MV-4-11 (cell line): ENCODE measurements around the gene PDE4C.

ENCODE experiments used
- DNase-seq: peaks from one replicate; lab custom pipeline; 2025; lab: John Stamatoyannopoulos, UW

The PDE4C gene

DNA sequence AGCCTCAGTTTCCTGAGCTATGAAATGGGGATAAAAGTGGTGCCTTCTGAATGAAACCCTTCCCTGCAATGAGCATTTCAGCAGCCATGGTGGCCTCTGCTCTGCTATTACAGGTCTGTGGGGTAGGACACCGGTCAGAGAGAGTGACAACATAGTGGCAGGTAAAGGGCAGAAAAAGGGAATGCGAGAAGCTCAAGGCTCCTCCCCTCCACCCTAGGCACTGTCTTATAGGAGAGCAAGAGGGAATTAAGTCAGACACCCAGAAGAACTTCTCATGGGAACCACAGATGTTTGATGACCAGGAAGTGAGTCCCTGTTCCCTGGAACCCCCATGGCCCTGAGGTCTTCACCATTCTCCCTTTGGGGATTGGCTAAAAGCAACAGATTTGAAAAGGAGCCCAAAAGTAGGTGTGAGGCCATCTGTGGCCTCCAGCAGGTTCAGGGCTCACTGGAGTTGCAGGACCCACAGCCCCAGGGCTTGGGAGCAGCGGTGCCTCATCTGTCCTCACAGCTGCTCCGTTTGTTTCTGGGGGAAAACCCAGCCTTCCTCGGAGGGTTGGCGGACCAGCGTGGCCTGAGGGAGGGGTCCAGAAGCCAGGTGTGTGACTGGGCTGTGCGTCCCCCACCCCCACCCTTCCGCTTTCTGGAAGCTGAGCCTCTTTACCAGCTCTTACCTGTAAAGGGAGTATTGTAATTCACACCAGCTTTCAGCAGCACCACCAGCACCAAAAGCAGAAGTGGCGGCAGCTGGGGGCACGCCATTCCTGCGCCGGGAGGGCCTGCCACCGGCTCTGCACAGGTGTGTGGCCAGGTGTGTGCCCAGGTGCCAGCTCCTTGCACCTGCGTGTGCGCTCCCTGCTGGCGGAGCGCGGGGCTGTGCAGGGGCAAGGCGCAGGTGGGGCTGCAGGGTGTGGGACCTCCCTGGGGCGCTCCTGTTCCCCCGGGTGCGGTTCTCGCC is 28.6 kb upstream of the PDE4C start:
- no peak for DNase-seq

DNA sequence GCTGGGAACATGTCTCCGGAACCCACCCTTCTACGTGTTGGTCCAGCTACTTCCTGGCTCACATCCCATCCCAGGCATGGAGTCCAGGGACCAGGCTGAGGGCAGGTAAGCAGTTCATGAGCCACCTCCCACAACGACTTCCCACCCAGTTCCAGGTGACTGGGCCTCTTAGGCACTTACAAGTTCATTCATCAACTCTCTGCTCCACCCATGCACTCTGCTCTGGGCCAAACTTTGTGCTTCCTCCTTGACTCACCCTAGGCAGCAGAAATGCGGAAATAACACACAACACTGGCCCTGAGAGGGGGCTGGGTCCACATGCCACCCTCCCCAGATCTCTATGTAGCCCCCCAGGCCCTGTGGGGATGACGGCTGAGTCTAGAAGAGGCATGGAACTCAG is 27.5 kb upstream of the PDE4C start:
- DNase-seq, result peak; percentile 81

DNA sequence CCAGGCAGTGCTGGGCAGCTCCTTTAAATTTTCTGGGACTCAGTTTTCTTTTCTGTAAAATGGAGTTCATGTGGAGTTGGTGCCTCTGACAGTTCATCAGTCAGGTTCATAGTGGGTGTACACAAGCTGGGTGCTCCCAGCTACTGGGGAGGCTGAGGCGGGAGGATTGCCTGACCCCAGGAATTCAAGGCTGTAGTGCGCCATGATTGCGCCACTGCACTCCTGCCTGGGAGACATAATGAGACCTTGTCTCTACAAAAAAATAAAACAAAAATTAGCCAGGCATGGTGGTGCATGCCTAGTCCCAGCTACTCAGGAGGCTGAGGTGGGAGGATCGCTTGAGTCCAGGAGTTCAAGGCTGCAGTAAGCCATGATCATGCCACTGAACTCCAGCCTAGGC is 26.9 kb upstream of the PDE4C start:
- DNase-seq, result peak; percentile 28

DNA sequence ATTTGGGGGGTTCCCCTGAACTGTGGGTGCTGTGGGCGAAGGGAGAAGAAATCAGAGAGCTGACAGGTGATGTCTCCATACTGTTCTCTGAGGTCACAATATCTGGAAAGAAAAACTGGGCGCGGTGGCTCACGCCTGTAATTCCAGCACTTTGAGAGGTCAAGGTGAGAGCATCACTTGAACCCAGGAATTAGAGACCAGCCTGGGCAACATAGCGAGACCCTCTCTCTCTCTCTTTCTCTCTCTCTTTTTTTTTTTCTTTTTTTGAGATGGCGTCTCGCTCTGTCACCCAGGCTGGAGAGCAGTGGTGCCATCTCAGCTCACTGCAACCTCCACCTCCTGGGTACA is 26.1 kb upstream of the PDE4C start:
- no peak for DNase-seq

DNA sequence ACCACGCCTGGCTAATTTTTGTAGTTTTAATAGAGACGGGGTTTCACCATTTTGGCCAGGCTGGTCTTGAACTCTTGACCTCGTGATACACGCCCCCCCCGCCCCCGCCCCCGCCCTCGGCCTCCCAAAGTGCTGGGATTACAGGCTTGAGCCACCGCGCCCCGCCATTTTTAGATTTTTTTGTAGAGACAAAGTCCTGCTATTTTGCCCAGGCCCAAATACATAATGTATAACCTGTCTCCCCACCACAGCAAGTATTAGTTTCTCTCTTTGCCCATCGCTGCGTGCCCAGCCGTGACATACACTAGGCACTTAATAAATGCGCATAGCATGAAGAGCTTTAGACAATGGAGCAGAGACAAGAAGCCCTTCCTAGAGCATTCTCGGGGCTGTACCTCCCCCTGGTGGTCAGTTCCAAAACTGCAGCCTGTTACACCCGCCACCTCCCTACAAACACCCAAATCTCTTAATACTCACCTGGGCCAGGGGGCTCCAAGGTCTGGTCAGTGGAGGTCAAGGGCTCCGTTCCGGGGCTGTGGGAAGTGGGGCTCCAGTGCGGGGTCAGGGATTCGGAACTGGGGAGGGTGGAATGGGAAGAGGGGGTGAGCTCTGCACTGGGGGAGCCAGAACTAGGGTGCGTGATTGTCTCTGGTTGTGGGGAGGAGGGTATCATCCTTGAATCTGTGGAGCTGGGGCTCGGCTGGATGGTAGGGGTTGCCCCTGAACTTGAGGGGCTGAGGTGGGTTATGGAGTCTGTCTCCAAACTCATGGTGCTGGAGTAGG is 25.5 kb upstream of the PDE4C start:
- peak; percentile 72 for DNase-seq

DNA sequence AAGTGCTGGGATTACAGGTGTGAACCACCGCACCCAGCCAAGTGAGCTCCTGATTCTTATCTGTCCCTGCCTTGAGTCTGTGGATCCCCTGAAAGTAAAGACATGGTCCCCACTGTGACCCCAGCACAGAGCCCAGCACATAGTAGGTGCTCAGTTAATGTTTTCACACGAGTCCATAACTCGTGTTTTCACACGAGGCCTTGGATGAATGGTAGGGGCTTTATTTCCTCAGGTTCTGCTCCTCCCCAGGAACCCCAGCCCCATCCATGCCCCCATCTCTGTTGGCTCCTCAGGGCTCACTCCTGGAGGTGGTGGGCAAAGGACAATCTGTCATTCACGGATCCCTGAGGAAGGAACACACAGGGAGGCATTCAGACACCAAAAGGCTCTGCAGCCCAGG is 23.6 kb upstream of the PDE4C start:
- DNase-seq, result no peak

DNA sequence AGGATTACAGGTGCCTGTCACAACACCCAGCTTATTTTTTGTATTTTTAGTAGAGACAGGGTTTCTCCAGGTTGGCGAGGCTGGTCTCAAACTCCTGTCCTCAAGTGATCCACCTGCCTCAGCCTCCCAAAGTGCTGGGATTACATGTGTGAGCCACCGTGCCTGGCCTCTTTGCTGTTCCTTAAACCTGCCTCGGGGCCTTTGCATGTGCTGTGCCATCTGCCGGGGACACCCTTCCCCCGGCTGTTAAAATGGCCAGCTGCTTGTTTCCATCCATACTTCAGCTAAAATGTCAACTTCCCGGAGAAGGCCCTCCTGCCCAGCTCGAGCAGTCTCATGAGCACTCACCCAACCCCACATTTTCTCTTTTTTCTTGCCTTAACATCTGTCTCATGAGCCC is 19.1 kb upstream of the PDE4C start:
- no peak for DNase-seq

DNA sequence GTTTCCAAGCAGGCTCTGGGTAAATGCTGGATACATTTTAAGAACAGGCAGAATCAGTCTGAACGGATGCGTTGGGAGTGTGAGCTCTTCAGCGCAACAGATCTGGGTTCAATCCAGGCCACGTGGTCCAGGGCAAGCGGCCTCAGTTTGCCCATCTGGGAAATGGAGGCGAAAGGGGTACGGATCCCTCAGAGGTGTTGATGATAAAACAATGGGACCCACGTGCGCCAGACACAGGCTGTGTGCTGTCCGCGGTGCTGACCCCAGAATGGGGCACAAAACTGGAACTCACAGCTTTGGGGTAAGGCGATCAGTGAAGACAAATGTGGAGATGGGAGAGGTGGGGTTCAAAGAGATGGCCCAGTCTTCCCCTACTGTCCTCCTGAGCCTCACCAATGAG is 13.1 kb upstream of the PDE4C start:
- no peak for DNase-seq

DNA sequence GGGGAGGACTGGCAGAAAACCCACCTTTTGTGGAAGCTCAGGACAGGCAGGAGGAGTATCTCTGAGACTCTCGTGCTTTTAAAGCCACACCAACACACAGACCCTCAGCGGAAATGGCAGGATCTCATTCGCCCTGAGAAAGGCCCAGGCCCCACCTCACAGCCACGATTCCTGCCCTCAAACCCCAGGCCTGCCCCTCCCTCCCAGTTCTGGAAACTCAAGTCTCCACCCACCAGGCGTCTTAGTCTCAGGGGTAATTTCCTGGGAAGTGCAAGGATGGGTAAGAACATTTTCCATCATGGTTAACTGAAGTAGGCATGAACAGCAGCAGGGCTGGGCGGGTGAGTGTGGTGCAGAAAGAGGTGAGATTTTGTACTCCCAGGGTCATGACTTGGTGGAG is 8.0 kb upstream of the PDE4C start:
- no peak for DNase-seq

DNA sequence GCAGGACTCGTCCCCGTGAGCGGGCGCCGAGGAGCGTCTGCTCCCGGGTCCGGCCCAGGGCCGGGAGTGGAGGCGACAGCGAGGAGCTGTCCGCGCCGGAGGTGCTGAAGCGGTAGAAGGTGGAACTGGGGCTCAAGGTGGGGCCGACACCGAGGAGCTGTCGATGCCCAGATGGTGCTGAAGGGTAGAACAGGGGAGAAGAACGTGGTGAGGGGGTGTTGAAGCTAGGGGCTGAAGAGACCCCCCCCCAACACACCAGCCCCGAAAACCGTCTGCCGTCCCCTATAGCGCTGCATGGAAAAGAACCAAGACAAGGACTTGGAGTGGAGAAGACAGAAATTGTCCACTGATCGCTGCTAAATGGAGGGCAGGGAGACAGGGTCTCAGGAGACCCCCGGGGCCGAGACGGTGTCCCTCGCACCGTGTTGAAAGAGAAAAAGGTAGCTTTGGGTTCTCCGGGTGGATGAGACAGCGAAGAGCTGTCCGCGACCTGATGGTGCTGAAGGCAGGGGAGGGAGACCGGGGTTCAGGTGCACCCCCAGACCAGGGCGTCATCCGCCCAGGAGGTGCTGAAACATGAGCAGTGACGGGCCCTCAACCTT is 7.1 kb upstream of the PDE4C start:
- peak; percentile 46 for DNase-seq

DNA sequence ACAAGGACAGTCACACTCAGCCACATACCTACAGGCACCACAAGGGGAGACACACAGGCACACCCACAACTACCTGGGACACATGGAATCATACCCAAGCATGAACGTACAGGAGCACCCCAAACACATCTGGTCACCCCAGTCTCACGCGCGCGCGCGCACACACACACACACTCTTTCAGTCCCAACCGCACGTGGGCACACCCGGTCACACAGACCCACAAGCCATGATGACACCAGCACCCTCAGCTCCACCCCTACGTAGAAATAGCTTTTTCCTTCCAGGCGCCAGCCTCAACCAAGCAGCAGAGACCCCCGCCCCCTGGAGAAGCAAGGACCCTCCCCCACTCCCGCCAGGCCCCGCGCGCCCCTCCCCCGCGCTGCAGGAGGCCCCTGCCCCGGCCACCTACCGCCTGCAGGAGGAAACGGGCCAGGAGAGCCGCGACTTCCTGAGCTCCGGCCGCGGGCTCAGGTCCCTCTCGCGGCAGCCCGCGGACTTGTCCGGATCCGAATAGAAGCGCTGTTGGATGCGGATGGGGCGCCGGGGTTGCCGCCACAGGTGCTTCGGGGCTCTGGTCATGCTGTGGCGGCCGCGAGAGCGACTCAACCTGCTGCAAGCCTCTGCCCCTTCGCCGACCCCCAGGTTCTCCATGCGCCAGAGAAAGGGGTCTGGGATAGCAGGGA is 6.4 kb upstream of the PDE4C start:
- no peak for DNase-seq

DNA sequence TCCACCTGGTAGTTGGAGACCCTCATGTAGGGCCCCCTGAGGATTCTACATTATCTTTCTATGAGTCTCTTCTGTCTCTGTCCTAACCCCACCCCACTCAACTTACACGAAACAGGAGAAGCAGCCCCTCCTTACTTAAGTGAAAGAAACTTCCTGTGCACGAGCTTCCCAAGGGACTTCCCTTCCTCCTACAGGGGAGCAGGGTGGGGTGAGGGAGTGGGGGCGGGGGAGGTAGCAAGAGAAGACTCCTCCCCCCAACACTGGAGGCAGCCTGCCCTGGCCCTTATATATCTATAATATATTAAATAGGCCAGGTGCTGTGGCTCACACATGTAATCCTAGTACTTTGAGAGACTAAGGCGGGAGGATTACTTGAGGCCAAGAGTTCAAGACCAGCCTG is 5.5 kb upstream of the PDE4C start:
- DNase-seq, result no peak

DNA sequence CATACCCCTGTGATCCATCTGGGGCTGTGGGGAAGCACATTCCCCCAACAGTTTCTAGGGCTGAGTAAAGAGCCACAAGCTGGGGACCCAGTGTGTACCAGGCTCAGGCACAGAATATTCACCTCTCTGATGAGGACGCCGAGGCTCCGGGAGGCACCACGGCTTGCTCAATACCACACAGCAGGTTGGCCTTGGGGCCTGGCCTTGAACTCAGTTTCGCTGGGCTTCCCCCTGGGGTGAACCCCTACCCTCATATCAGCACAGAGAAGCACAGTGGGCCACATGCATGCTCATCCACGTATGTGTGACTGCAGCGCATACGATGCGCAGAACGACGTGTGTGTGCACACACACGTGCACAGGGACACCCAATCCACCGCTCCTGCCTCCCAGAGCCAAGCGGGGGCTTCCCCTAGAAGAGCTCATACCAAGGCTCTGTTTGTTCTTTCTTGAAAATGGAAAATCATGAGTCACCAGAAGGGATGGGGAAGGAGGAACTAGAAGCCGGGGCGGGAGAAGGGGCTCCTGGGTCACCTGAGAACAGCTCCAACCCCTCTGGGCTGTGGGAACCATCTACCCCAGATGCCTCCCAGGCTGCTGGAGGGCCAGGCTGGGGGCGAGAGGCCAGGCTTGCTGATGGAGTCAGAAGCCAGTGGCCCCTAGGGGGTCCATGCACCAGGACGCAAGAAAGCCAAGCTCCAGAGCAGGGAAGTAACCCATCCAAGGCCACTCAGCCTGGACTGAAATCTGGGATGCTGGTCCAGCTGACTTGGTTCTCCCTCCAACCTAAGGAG is 4.9 kb upstream of the PDE4C start:
- DNase-seq, result peak; percentile 31

DNA sequence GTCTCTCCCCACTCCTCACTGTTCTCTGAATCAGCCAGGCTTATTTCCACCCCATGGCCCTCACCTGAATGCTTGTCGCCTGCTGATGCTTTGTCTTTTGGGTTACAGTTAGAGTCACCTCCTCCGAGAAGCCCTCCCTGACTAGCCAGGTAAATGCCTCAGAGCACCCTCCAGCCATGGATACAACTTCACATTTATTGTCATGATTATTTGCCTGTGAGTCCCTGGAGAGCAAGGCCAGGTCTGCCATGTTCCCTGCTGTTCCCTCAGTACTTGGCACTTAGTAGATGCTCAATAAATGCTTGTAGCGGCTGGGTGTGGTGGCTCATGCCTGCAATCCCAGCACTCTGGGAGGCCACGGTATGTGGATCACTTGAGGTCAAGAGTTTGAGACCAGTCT is 3.7 kb upstream of the PDE4C start:
- DNase-seq, result no peak

DNA sequence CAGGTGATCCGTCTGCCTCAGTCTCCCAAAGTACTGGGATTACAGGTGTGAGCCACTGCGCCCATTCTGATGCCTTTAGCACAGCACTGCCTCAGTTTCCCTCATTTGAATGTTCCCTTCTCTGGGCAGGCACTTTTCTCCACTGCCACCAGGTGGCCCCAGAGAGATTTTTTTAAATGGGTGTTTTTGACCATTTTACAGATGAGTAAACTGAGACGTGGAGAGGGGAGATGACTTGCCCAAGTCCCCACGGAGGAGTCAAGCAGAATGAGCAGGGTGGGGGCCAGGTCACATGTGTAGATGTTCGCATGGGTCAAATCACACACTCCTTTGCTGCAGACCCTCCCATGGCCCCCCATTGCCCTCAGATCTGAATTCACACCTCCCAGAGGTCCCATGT is 3.2 kb upstream of the PDE4C start:
- DNase-seq, result no peak

DNA sequence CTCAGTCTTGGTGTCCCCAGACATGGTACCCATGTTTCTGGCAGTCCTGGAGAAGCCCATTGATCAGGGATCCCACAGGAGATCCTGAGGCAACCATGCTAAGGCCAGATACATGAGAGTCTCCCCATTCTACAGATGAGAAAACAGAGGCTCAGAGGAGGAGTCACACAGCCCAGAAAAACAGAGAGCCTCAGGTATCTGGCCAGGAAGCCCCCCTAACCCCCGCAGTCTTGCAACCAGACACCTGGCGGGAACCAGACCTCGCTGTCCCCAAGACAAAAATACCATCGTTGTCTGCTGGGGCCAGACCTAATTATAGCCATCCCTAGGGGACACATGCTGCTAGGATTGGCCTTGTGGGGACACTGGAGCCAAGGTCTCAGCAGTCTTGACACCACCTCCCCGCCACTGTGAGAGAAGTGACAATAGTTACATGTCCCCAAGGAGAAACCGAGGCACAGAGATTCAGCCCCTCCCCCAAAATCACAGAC is 1.6 kb upstream of the PDE4C start:
- DNase-seq, result no peak

DNA sequence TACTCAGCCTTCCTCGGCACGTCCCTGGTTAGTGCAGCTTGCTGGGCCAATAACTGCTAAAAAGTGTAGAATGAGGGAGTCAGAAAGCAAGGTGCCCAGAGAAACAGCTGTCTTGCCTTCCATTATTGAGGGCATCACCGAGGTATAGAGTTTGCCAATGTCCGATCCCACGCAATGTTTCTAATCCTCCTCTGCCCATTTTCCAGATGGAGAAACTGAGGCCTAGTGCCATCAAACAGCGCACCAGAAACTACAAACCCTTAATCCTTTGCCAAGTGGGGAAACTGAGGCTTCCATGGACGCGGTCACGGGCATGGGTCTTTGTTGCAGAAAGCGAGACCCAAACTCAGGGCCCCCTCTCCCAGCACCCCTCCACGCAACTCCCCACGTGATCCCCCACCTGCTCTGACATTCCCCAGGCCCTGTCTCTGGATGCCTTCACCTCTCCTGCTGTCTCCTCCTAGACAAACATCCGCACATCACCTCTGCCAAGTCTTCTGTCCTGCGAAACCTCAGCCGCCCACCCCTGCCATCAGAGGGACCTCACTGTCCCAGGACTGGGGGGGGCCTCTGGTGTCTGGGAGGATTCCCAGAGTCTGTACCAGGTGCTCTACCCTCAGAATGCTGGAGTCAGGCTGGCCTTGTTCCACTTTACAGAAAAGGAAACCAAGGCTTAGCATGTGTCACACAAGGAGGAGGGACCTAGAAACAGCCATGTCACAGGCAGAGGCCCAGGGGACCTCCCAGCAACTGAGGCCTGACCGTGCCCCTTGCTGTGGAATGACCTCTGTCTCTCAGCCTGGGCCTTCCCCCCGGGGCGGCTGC is 930 bp upstream of the PDE4C start:
- no peak for DNase-seq

DNA sequence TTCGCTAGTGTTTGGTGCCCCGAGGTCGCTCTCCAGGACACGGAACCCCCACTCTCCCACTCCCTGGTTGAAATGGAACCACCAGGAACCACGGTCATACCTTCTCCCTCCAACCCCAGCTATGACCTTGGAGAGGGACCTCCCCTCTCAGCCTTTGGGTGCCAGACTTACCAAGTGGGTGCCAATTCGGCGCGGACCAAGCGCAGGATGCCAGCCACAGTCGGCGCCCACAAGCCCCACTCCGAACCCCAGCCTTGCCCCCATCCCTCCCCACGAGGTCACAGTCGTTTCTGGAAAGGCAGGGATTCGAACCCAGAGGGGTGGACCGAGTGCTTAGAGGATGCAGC is 910 bp downstream of the PDE4C start:
- DNase-seq, result no peak

DNA sequence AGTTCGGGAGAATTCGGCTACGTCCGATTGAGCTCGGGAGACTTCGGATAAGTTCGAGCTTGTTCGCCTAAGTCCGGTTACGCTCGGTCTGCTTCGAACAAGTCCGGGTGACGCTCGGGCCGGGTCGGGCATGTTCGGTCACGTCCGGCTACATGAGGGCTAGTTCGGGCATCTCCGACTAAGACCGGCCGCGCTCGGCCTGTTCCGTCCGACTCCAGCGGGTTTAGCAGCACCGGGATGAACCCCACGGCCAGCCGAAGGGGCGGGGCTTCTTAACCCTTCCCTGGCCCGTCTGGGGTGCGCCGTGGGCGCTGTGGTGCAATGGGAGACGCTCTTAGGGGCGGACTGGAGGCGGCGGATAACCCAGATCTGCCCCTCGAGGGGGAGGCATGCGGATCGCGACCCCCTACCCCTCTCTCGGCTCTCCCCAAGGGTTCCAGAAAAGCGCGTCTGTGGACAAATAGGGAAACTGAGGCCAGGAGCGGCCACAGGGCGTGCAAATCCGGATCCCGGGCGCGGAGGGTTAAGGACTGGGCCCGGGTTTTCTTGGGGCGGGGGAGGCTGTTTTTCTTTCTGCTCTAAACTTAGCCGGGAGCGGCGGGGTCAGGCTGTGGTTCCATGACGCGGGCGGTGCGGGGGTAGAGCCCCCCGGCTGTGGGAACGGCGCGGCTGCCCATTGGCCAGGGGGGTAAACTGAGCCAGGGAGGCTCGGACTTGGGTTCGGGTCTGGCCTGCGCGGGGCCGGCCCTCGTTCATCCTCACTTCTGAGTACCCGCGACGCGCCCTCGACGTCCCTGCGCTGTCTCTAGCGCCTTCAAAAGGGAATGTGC is 1.5 kb downstream of the PDE4C start:
- peak; percentile 100 for DNase-seq
